Gastrocnemius medialis (tissue), 4 donors: ENCODE results near the gene SSPN.

Experiments
- POLR2A ChIP-seq, 2 donors: fragments of 450-650 bp; IDR thresholded peaks; one replicate each; pipeline ENCODE4 v1.6.1; 2017; ENCODE audit warnings: antibody characterized with exemption in 2 of 2, mild to moderate bottlenecking in 2 of 2, moderate library complexity in 2 of 2
- TF ChIP-seq, protein P1 (sequence below), 5 experiments: fragments of 450-650 bp in 3 of 5; fragments of 200-600 bp in 2 of 5; sonication (generic) in 2 of 5; IDR thresholded peaks in 4 of 5; conservative IDR thresholded peaks in 1 of 5; 1 replicate in 4 of 5; 2 replicates in 1 of 5; pipeline ENCODE4 v1.5.1; 2016 to 2019; ENCODE audit warnings: antibody characterized with exemption in 5 of 5, mild to moderate bottlenecking in 3 of 5, moderate library complexity in 3 of 5

GRCh38 chr12:26214121-26214520, 18.7 kb downstream of the SSPN start:
- no peak for TF ChIP-seq POLR2A (IDR thresholded peaks at IDR 0.05)
- TF ChIP-seq, protein P1, sequence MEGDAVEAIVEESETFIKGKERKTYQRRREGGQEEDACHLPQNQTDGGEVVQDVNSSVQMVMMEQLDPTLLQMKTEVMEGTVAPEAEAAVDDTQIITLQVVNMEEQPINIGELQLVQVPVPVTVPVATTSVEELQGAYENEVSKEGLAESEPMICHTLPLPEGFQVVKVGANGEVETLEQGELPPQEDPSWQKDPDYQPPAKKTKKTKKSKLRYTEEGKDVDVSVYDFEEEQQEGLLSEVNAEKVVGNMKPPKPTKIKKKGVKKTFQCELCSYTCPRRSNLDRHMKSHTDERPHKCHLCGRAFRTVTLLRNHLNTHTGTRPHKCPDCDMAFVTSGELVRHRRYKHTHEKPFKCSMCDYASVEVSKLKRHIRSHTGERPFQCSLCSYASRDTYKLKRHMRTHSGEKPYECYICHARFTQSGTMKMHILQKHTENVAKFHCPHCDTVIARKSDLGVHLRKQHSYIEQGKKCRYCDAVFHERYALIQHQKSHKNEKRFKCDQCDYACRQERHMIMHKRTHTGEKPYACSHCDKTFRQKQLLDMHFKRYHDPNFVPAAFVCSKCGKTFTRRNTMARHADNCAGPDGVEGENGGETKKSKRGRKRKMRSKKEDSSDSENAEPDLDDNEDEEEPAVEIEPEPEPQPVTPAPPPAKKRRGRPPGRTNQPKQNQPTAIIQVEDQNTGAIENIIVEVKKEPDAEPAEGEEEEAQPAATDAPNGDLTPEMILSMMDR (IDR thresholded peaks at IDR 0.05 in 4 of 5, conservative IDR thresholded peaks at IDR 0.05 in 1 of 5), result no peak
